IPS DF 6.9 (cell line): Measurements from ENCODE around the gene OAS3.

Experiments
- DNase-seq: peaks from one replicate; pipeline ENCODE4 v3.0.0-alpha.2; 2013; ENCODE audit warnings: low read depth, low spot score
- H3K27ac ChIP-seq: one replicate; pipeline ENCODE4 v1.5.1; 2013; ENCODE audit warnings: low read length, control low read depth
- H3K27me3 ChIP-seq: 2 replicates; pipeline ENCODE4 v1.6.1; 2013; ENCODE audit warnings: mild to moderate bottlenecking, low read length; ENCODE audit not compliant: control insufficient read depth, insufficient read depth
- H3K36me3 ChIP-seq: 2 replicates; pipeline ENCODE4 v1.6.1; 2013; ENCODE audit warnings: low read length; ENCODE audit not compliant: control insufficient read depth, insufficient read depth
- H3K4me1 ChIP-seq: 2 replicates; pipeline ENCODE4 v1.6.1; 2013; ENCODE audit warnings: low read length; ENCODE audit not compliant: control insufficient read depth, insufficient read depth
- H3K4me3 ChIP-seq: 2 replicates; pipeline ENCODE4 v1.5.1; 2013; ENCODE audit warnings: mild to moderate bottlenecking, low read length
- H3K9me3 ChIP-seq: 2 replicates; pipeline ENCODE4 v1.6.1; 2013; ENCODE audit warnings: low read length, inconsistent platforms; ENCODE audit not compliant: control insufficient read depth, insufficient read depth
- WGBS: extraction: QIAGEN DNeasy Blood & Tissue Kit; methylation state at CpG from one replicate; pipeline ENCODE4 v1.1.7; 2013; ENCODE audit warnings: mixed read lengths, missing lambda C conversion rate; ENCODE audit not compliant: insufficient read length, insufficient coverage; 5-methylcytosine and 5-hydroxymethylcytosine counted together

OAS3 gene

DNA sequence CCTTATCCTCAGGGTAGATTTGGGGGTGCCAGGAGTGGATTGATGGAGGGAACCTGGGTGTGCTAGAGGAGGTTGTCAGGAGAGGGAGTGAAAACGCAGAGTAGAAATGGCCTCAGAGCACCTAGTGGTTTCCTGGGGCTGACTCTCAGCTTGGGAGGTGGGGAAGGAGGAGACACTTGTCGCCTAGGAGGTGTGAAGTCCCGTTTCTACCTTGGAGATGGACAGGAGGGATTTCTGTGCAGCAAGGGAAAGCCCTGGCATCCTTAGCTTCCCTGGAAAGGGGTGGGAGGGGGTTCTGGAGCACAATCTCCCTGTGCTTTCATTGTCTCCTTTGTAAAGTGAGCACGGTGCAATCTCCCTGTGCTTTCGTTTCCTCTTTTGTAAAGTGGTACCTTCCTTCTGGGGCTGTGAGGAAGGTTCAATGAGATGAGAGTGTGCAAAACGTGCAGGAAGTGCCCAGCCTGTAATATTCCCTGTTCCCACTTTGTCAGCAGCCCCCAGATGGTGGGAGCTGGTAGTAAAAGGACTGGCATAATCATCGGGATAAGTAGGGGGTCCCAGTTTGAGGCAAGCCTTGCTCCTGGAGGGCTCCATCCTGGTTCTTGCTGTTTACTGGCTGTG lies 1.6 kb downstream of the OAS3 start:
- no peak overlapping the region for H3K27ac ChIP-seq
- no CpG with 5 or more reads among the region's 7 CpGs for WGBS
- no peaks in the 10 kb centered on the region for H3K36me3 ChIP-seq
- DNase-seq: no peak
- peaks cover 3% of the 10 kb centered on the region; the same call in 1 of the 2 replicates for H3K27me3 ChIP-seq
- H3K4me1 ChIP-seq: no peaks in the 10 kb centered on the region
- H3K4me3 ChIP-seq: no peak overlapping the region
- no peaks in the 10 kb centered on the region for H3K9me3 ChIP-seq

DNA sequence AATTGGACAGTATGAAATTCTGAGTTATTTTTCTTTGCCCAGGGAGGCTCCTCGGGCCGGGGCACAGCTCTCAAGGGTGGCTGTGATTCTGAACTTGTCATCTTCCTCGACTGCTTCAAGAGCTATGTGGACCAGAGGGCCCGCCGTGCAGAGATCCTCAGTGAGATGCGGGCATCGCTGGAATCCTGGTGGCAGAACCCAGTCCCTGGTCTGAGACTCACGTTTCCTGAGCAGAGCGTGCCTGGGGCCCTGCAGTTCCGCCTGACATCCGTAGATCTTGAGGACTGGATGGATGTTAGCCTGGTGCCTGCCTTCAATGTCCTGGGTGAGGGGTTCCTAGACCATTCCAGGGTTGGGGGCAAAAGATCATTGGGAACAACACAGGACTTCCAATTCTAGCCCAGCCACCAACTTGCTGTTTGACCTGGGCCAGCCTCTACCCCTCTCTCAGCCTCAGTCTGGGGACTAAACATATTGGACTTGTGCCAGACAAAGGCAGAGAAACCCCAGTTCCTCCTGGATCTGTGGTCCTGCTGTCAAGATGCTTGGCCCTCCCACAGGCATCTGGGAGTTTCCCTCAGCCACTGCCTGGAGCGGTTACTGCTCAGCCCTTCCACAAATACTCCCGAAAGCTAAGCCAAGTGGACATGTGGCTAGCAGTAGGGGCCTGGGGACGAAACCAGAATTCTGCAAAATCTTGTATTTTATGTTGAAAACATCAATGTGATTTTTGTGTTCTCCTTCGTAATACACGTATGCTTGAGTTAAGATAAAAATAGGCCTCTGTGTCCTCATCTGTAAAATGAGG lies 3.5 kb downstream of the OAS3 start:
- H3K36me3 ChIP-seq: no peaks in the 10 kb centered on the region
- no peaks in the 10 kb centered on the region for H3K9me3 ChIP-seq
- WGBS: no CpG with 5 or more reads among the region's 16 CpGs
- no peaks in the 10 kb centered on the region for H3K4me1 ChIP-seq
- no peak for DNase-seq
- no peak overlapping the region for H3K27ac ChIP-seq
- H3K27me3 ChIP-seq: peaks cover 3% of the 10 kb centered on the region; the same call in 1 of the 2 replicates
- H3K4me3 ChIP-seq: no peak overlapping the region

DNA sequence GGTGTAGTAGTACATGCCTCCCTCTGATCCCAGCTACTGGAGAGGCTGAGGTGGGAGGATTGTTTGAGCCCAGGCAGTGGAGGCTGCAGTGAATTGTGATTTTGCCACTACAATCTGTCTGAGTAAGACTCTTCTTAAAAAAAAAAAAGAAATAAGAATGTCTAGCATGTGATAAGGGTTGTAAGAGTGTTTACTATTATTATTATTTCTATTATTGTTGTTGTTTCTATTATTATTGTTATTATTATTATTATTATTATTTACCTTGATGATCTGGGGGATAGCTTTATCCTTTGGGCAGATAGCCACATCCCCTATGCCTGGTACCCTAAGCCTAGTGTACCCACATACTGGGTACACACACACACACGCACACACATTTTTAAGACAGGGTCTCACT lies 4.3 kb downstream of the OAS3 start:
- H3K27me3 ChIP-seq: peaks cover 3% of the 10 kb centered on the region; the same call in 1 of the 2 replicates
- no peak for DNase-seq

DNA sequence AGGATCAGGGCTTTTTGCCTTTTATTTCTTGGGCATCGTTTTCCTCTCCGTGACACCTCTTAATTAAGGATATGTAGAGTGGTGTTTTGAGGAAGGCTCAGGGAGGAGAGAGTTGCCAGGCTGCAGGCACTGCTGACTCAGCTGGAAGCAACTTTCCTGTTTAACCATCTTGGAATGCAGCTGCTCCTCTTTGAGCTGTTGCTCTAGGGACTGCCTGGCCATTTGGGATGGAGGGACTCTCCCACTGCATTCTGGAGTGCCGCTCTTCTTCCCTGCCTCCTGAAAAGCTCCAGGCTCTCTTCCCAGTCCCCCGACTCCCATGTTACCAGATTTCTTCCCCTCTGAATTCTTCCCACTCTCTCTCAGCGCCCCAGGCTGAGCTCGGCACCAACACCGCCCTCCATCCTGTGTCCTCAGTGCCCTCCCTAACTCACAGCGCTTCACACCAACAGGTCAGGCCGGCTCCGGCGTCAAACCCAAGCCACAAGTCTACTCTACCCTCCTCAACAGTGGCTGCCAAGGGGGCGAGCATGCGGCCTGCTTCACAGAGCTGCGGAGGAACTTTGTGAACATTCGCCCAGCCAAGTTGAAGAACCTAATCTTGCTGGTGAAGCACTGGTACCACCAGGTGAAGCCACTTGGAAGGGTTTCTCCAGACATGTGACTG lies 5.9 kb downstream of the OAS3 start:
- Histone ChIP-seq H3K36me3 (no peaks in the 10 kb centered on the region), H3K9me3 (no peaks in the 10 kb centered on the region), H3K4me3 (no peak overlapping the region), H3K27ac (no peak overlapping the region), H3K4me1 (no peaks in the 10 kb centered on the region), H3K27me3 (no peaks in the 10 kb centered on the region)
- no CpG with 5 or more reads among the region's 15 CpGs for WGBS
- DNase-seq: no peak

More for the DNA sequence above, 4.3 kb downstream of the OAS3 start:
- H3K4me1 ChIP-seq: no peaks in the 10 kb centered on the region
- no peak overlapping the region for H3K27ac ChIP-seq
- no peaks in the 10 kb centered on the region for H3K9me3 ChIP-seq
- no peaks in the 10 kb centered on the region for H3K36me3 ChIP-seq
- WGBS: no CpG with 5 or more reads among the region's 1 CpG
- no peak overlapping the region for H3K4me3 ChIP-seq

DNA sequence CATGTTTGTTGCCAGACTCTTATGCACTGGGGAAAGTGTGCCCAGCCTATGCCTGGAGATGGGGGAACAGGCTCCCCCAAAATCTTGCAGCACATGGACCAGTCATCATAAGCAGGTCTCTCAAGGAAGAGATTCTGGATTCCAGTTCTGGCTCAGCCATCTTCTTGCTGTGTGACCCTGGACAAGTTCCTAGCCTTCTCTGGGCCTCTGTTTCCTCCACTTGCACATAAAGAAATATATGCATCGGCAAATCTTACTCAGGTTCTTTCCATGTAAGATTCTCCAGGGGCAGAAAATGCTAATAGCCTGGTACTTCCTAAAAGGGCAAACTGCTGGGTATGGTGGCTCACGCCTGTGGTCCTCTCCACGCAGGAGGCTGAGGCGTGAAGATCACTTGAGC lies 7.2 kb downstream of the OAS3 start:
- Histone ChIP-seq H3K27ac (no peak overlapping the region), H3K4me1 (no peaks in the 10 kb centered on the region), H3K9me3 (no peaks in the 10 kb centered on the region), H3K27me3 (no peaks in the 10 kb centered on the region), H3K36me3 (no peaks in the 10 kb centered on the region), H3K4me3 (no peak overlapping the region)
- no CpG with 5 or more reads among the region's 4 CpGs for whole genome bisulfite sequencing
- no peak for DNase-seq

DNA sequence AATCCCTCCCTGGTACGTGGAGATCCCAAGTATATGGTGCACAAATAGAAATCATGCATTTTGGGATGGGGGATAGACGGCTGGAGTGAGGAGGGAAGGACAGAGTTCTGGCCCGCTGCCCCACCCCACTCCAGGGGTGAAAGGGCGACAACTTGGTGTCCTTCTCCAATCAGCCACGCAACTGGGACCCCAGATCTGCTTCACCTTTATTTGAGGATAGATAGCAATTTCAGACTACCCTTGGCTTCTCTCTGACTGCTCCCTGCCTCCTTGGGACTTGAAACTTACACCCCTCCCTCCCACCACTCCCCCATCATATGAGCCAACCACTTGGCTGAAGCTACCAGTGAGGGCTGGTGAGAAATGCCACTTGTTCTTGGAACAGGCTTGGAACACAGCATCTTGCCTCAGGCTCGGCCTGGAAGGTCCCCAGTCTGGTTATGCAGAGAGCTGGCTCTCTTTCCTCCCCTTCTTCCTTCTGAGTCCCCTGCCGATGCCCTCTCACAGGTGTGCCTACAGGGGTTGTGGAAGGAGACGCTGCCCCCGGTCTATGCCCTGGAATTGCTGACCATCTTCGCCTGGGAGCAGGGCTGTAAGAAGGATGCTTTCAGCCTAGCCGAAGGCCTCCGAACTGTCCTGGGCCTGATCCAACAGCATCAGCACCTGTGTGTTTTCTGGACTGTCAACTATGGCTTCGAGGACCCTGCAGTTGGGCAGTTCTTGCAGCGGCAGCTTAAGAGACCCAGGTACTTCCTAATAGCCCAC lies 8.1 kb downstream of the OAS3 start:
- no peak for DNase-seq
- no CpG with 5 or more reads among the region's 14 CpGs for WGBS
- Histone ChIP-seq H3K9me3 (no peaks in the 10 kb centered on the region), H3K4me3 (no peak overlapping the region), H3K27me3 (no peaks in the 10 kb centered on the region), H3K36me3 (no peaks in the 10 kb centered on the region), H3K27ac (no peak overlapping the region), H3K4me1 (no peaks in the 10 kb centered on the region)

DNA sequence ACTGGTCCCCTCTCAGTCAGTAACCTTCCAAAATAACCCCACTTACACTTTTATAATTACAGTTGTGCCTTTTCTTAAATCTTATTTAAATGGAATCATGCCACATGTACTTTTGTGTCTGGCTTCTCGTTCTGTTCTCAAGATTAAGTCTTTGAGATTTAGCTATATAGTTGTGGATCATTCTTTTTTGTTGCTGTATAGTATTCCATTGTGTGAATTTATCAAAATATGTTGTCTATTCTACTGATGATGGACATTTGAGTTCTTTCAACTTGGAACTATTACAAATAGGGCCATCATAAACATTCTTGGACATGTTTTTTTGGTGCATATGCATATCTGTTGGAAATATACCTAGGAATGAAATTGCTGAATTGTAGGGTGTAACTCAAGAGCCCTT lies 9.0 kb downstream of the OAS3 start:
- DNase-seq: no peak
- H3K36me3 ChIP-seq: no peaks in the 10 kb centered on the region
- no peak overlapping the region for H3K27ac ChIP-seq
- H3K27me3 ChIP-seq: no peaks in the 10 kb centered on the region
- H3K9me3 ChIP-seq: no peaks in the 10 kb centered on the region
- WGBS: no CpG with 5 or more reads among the region's 1 CpG
- no peak overlapping the region for H3K4me3 ChIP-seq
- H3K4me1 ChIP-seq: no peaks in the 10 kb centered on the region

DNA sequence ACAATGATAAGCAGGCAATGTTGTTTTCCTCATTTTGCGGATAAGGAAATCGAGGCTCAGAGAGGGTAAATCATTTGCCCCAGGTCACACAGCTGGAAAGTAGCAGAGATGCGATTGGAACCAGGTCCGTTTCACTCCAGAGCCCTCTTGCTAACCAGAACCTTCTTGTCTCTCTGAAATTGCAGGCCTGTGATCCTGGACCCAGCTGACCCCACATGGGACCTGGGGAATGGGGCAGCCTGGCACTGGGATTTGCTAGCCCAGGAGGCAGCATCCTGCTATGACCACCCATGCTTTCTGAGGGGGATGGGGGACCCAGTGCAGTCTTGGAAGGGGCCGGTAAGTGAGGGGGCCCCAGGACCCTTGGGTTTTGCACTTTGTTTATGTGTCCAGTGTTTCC lies 9.5 kb downstream of the OAS3 start:
- DNase-seq: no peak
- Histone ChIP-seq H3K4me3 (no peak overlapping the region), H3K27me3 (no peaks in the 10 kb centered on the region), H3K27ac (no peak overlapping the region), H3K4me1 (no peaks in the 10 kb centered on the region), H3K36me3 (no peaks in the 10 kb centered on the region), H3K9me3 (no peaks in the 10 kb centered on the region)
- no CpG with 5 or more reads among the region's 5 CpGs for WGBS

DNA sequence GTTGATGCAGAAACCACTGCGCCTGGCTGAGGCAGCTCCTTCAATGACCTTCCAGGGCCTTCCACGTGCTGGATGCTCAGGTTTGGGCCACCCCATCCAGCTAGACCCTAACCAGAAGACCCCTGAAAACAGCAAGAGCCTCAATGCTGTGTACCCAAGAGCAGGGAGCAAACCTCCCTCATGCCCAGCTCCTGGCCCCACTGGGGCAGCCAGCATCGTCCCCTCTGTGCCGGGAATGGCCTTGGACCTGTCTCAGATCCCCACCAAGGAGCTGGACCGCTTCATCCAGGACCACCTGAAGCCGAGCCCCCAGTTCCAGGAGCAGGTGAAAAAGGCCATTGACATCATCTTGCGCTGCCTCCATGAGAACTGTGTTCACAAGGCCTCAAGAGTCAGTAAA lies 10.5 kb downstream of the OAS3 start:
- DNase-seq: no peak
- no peak overlapping the region for H3K4me3 ChIP-seq
- no peaks in the 10 kb centered on the region for H3K4me1 ChIP-seq
- no peaks in the 10 kb centered on the region for H3K9me3 ChIP-seq
- no peak overlapping the region for H3K27ac ChIP-seq
- no CpG with 5 or more reads among the region's 7 CpGs for WGBS
- no peaks in the 10 kb centered on the region for H3K36me3 ChIP-seq
- no peaks in the 10 kb centered on the region for H3K27me3 ChIP-seq

DNA sequence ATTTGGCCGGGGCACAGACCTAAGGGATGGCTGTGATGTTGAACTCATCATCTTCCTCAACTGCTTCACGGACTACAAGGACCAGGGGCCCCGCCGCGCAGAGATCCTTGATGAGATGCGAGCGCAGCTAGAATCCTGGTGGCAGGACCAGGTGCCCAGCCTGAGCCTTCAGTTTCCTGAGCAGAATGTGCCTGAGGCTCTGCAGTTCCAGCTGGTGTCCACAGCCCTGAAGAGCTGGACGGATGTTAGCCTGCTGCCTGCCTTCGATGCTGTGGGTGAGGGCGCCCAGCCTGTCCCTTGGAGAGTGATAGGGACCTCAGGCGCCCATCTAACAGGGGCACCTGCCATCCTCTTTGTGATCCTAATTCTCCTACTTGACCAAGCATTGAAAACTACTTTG lies 12.4 kb downstream of the OAS3 start:
- Histone ChIP-seq H3K27ac (no peak overlapping the region), H3K27me3 (no peaks in the 10 kb centered on the region), H3K4me1 (no peaks in the 10 kb centered on the region), H3K4me3 (no peak overlapping the region), H3K36me3 (no peaks in the 10 kb centered on the region), H3K9me3 (no peaks in the 10 kb centered on the region)
- DNase-seq: no peak
- no CpG with 5 or more reads among the region's 11 CpGs for WGBS
